HG03354 (cell line): ENCODE measurements around the gene COX11.

ENCODE experiments used
- ATAC-seq: cut with Tn5 transposase; IDR thresholded peaks from one replicate; pipeline ENCODE4 v1.9.1; 2021; ENCODE audit warnings: mild to moderate bottlenecking; ENCODE audit not compliant: unreplicated experiment, poor library complexity, severe bottlenecking

Gene COX11

DNA sequence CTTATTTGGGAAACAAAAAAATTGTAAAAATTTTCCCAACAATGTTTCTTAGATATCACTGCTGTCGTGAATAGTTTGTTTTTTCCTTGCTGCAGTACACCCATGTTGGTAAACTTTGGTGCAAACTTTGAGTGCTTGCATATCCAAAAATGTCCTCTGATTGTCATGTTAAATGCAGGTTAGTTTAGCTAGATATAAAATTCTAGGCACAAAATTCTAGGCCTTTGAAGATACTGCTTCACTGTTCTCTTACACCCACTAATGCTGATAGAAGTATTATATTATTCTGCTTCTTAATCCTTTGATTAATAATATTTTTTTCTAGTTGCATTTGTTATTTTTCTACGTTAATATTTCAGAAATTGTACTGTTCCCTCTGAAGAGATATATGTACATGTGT, 51.7 kb downstream of the COX11 start:
- no peak for ATAC-seq
